Ascending aorta (tissue), 2 donors: Measurements from ENCODE around the gene LAMA5. TPM values are rescaled to one million over a fixed set of nuclear protein-coding genes. Genes with fewer than 3 reads are reported as not detected.

Experiments used
- DNase-seq, 2 donors: peaks; one replicate each; pipeline ENCODE4 v3.0.0-alpha.2; 2019; ENCODE audit warnings: low spot score in 2 of 2
- H3K27ac ChIP-seq, 2 donors: fragments of 200-600 bp; sonication (generic); one replicate each; pipeline ENCODE4 v1.5.1; 2016 to 2017; ENCODE audit warnings: mild to moderate bottlenecking in 1 of 2
- H3K27me3 ChIP-seq: fragments of 200-600 bp; sonication (generic); one replicate; pipeline ENCODE4 v1.5.1; 2017
- H3K36me3 ChIP-seq, 2 donors: fragments of 200-600 bp; sonication (generic); one replicate each; pipeline ENCODE4 v1.5.1; 2016
- H3K4me1 ChIP-seq, 2 donors: fragments of 200-600 bp; sonication (generic); one replicate each; pipeline ENCODE4 v1.5.1; 2016 to 2017; ENCODE audit warnings: mild to moderate bottlenecking in 1 of 2
- H3K4me3 ChIP-seq, 2 donors: fragments of 200-600 bp; sonication (generic); one replicate each; pipeline ENCODE4 v1.5.1; 2016 to 2017; ENCODE audit warnings: mild to moderate bottlenecking in 1 of 2
- H3K9me3 ChIP-seq, 2 donors: fragments of 200-600 bp; sonication (generic); one replicate each; pipeline ENCODE4 v1.5.1; 2016
- intact Hi-C: fragments of 100-400 bp; cut with DNase I; formaldehyde crosslinking; loops from one replicate; pipeline ENCODE4 v1.15.1; 2023
- total RNA-seq: library from RNA; depleted of rRNA; stranded (reverse); fragments of >200 nt; gene quantifications from one replicate; pipeline ENCODE4 v1.1.0, GENCODE V29; 2016
- TF ChIP-seq, protein P1 (sequence below), 3 experiments: fragments of 200-600 bp in 2 of 3; fragments of 450-650 bp in 1 of 3; sonication (generic) in 2 of 3; IDR thresholded peaks; one replicate each; pipeline ENCODE4 v1.5.1; 2016 to 2019; ENCODE audit warnings: antibody characterized with exemption in 3 of 3, mild to moderate bottlenecking in 1 of 3, moderate library complexity in 1 of 3

Gene LAMA5
- total RNA-seq, 1 donor from 2014 or later: 469 TPM

DNA sequence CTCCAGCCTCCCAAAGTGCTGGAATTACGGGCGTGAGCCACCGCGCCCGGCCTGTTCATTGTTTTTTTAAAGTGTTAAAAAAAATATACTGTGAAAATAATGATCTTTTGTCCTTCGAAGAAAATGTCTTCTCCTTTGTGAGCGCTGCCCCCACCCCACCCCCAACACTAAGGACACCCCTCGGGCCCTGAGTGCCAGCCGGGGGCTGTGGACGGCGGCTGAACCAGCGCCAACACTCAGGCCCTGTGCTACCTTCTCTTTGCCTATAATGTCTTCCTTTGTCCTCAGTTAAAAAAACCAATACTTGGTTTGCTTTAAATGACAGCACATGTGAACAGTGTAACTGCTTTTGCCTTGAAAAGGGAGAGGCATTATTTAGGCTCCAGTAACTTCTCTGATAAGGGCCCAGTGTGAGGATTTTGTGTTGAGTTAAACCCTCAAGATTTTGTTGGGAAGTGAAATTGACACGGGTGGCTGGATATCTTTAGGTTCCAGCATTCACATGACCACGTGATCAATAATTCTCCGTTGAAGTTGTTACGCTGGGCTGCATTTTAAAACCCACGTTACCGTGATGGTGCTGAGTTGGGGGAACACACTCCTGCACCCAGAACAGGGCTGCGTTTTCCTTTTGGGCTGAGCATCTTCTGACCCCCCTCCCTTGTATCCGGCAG lies 73.9 kb downstream of the LAMA5 start:
- intact Hi-C loops: no loop called here
- Histone ChIP-seq H3K36me3 (peaks cover 75 to 76% of the 10 kb centered on the region in 2 donors), H3K4me3 (no peak overlapping the region), H3K4me1 (no peaks in the 10 kb centered on the region), H3K9me3 (no peaks in the 10 kb centered on the region), H3K27ac (no peak overlapping the region), H3K27me3 (no peaks in the 10 kb centered on the region)
- no peak for DNase-seq
- TF ChIP-seq, protein P1, sequence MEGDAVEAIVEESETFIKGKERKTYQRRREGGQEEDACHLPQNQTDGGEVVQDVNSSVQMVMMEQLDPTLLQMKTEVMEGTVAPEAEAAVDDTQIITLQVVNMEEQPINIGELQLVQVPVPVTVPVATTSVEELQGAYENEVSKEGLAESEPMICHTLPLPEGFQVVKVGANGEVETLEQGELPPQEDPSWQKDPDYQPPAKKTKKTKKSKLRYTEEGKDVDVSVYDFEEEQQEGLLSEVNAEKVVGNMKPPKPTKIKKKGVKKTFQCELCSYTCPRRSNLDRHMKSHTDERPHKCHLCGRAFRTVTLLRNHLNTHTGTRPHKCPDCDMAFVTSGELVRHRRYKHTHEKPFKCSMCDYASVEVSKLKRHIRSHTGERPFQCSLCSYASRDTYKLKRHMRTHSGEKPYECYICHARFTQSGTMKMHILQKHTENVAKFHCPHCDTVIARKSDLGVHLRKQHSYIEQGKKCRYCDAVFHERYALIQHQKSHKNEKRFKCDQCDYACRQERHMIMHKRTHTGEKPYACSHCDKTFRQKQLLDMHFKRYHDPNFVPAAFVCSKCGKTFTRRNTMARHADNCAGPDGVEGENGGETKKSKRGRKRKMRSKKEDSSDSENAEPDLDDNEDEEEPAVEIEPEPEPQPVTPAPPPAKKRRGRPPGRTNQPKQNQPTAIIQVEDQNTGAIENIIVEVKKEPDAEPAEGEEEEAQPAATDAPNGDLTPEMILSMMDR (IDR thresholded peaks at IDR 0.05): no peak

DNA sequence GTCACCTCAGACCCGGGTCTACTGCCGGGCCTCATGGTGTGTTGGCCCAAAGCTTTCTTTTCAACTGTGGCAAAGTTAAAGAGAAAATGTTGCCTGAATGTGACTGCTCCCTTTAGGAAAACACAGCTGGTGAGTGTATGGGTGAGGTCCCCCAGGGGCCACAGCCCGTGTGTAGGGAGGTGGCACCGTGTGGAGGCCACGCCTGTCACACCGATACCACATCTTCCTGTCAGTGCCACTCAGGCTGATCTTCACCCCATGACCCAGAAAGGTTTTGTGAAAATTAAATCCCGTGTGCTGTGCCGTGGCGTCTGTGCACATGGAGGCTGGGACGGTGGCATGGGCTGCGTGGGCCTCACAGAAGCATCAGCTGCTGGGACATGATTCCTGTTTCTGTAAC lies 75.0 kb downstream of the LAMA5 start:
- H3K4me3 ChIP-seq: no peak overlapping the region
- no peaks in the 10 kb centered on the region for H3K4me1 ChIP-seq
- H3K27me3 ChIP-seq: no peaks in the 10 kb centered on the region
- TF ChIP-seq, protein P1 (IDR thresholded peaks at IDR 0.05): no peak
- H3K27ac ChIP-seq: no peak overlapping the region
- H3K9me3 ChIP-seq: no peaks in the 10 kb centered on the region
- intact Hi-C loops: no loop called here
- no peak for DNase-seq
- H3K36me3 ChIP-seq: peaks cover 69 to 85% of the 10 kb centered on the region in 2 donors

DNA sequence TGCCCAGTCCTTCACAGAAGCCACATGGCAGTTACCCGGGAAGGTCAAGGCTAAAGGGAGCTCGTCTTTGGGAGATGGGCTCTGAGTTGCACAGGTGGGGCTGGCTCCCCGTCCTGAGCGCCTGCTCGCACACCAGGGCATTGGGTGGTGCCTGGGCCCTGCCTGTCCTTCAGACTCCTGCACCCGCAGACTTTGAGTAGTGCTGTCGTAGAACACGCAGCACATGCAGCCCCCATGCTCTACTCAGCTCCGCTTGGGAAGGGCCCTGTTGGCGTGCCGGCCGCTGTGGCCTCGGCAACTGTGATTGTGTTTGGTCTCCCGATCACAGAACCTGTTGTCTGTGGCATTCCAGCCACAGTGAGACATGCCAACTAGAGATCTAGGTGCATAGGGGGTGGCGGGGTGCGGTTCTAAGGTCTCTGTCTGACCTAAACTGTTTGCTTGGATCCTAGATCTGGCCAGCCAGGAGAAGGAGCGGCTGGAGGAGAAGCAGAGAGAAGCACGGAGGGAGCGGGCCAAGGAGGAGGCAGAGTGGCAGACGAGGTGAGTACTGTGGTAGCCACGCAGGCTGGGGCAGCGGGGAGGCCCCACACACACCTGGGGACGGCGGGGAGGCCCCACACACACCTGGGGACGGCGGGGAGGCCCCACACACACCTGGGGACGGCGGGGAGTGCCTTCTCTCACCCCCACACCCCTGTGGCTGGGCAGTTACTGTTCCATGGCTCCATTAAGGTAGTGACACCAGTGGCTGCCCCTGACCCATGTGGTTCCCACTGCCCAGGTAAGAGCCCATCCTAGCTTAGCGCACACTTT lies 75.7 kb downstream of the LAMA5 start:
- intact Hi-C loops: no loop called here
- H3K27ac ChIP-seq: no peak overlapping the region
- DNase-seq: no peak
- H3K9me3 ChIP-seq: no peaks in the 10 kb centered on the region
- no peaks in the 10 kb centered on the region for H3K4me1 ChIP-seq
- H3K27me3 ChIP-seq: no peaks in the 10 kb centered on the region
- H3K4me3 ChIP-seq: no peak overlapping the region
- peaks cover 67 to 85% of the 10 kb centered on the region in 2 donors for H3K36me3 ChIP-seq
- TF ChIP-seq, protein P1 (IDR thresholded peaks at IDR 0.05): no peak

DNA sequence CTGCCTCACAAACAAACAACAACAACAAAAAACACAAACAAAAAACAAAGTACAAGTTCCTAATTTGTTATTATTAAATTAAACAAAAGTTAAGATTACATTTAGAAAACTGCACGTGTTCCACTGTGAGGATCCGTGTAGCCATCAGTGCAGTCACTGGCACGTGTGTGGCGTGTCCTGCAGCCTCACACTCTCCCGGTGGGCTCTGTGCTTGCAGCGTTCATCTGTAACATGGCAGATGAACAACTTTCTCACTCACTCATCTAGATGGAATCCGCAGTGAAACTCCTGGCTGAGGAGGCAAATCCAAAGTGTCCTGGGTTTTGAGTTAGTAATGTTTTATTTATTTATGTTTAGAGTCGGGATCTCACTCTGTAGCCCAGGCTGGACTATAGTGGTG lies 77.2 kb downstream of the LAMA5 start:
- Histone ChIP-seq H3K27me3 (no peaks in the 10 kb centered on the region), H3K4me3 (no peak overlapping the region), H3K4me1 (no peaks in the 10 kb centered on the region), H3K36me3 (peaks cover 66 to 85% of the 10 kb centered on the region in 2 donors), H3K27ac (no peak overlapping the region), H3K9me3 (no peaks in the 10 kb centered on the region)
- DNase-seq: no peak
- intact Hi-C loops: no loop called here
- TF ChIP-seq, protein P1 (IDR thresholded peaks at IDR 0.05): no peak

DNA sequence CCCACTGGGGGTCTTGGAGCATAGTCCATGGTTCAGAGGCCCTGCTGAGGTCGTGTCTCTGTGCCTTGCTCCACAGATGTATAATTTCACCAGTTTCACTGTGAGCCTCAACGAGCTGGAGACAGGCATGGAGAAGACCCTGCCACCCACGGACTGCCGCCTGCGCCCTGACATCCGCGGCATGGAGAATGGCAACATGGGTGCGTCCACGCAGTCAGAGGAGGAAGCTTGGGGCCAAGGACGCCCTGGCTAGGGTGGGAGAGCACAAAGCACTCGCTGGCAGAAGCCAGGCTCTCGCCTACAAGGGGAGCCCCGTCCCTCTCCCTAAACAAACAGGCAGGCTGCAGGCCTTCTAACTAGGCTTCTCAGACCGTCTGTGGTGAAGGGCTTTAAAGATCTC lies 78.0 kb downstream of the LAMA5 start:
- TF ChIP-seq, protein P1 (IDR thresholded peaks at IDR 0.05): no peak
- Histone ChIP-seq H3K4me1 (no peaks in the 10 kb centered on the region), H3K27ac (no peak overlapping the region), H3K9me3 (no peaks in the 10 kb centered on the region), H3K27me3 (no peaks in the 10 kb centered on the region), H3K36me3 (peaks cover 66 to 86% of the 10 kb centered on the region in 2 donors), H3K4me3 (no peak overlapping the region)
- intact Hi-C loops: no loop called here
- no peak for DNase-seq
